ENCODE results near the gene ASTN2. TPM values are rescaled to one million over a fixed set of nuclear protein-coding genes. Genes with fewer than 3 reads are reported as not detected.

ASTN2 gene
- polyA plus RNA-seq, 1 donor from 2014 or later: 6.8 TPM

GRCh38 chr9:116405321-116405720 lies 1009.5 kb downstream of the ASTN2 start:
- Histone ChIP-seq H2AFZ (ENCODE audit: low read depth, low read length) (no peak overlapping the region), H3K36me3 (ENCODE audit: insufficient read depth, low read length) (no peaks in the 10 kb centered on the region), H3K27me3 (ENCODE audit: insufficient read depth, low read depth, low read length) (no peaks in the 10 kb centered on the region), H4K20me1 (ENCODE audit: insufficient read depth) (no peaks in the 10 kb centered on the region), H3K27ac (ENCODE audit: low read length) (no peak overlapping the region), H3K9ac (ENCODE audit: low read length) (no peak overlapping the region), H3K4me2 (ENCODE audit: low read length) (no peak overlapping the region), H3K9me3 (ENCODE audit: low read length) (no peaks in the 10 kb centered on the region), H3K4me3 (ENCODE audit: low read length) (no peak overlapping the region), H3K9me2 (ENCODE audit: insufficient read depth, low read length) (no peaks in the 10 kb centered on the region), H3F3A (ENCODE audit: insufficient read depth, low read length, poor library complexity, severe bottlenecking) (no peaks in the 10 kb centered on the region), H3K79me2 (replicated peaks; ENCODE audit: insufficient read depth, low read length) (no peaks in the 10 kb centered on the region)
- TF ChIP-seq EP300 (conservative IDR thresholded peaks at IDR 0.05; ENCODE audit: poor library complexity, severe bottlenecking): no peak
- TF ChIP-seq EZH2 (IDR thresholded peaks at IDR 0.05; ENCODE audit: borderline replicate concordance, insufficient read depth, low read length, poor library complexity, severe bottlenecking): no peak
- no peak for TF ChIP-seq SMC3 (conservative IDR thresholded peaks at IDR 0.05; ENCODE audit: poor library complexity)
- TF ChIP-seq TAF1 (IDR thresholded peaks at IDR 0.05; ENCODE audit: low read depth): no peak
- no peak for TF ChIP-seq POLR2AphosphoS5 (IDR thresholded peaks at IDR 0.05)
- no peak for TF ChIP-seq RAD21 (conservative IDR thresholded peaks at IDR 0.05)
- no peak for TF ChIP-seq REST (IDR thresholded peaks at IDR 0.05; ENCODE audit: borderline replicate concordance)
- no peak for TF ChIP-seq CTCF (IDR thresholded peaks at IDR 0.05; ENCODE audit: poor library complexity, severe bottlenecking)
- TF ChIP-seq MXI1 (conservative IDR thresholded peaks at IDR 0.05; ENCODE audit: poor library complexity, severe bottlenecking): no peak

- no peak overlapping the region for H3K9ac ChIP-seq (ENCODE audit: low read length)
- no peak for TF ChIP-seq MXI1 (conservative IDR thresholded peaks at IDR 0.05; ENCODE audit: poor library complexity, severe bottlenecking)
- TF ChIP-seq EZH2 (IDR thresholded peaks at IDR 0.05; ENCODE audit: borderline replicate concordance, insufficient read depth, low read length, poor library complexity, severe bottlenecking): no peak
- TF ChIP-seq SMC3 (conservative IDR thresholded peaks at IDR 0.05; ENCODE audit: poor library complexity): no peak
- no peak for TF ChIP-seq CTCF (IDR thresholded peaks at IDR 0.05; ENCODE audit: poor library complexity, severe bottlenecking)
- TF ChIP-seq REST (IDR thresholded peaks at IDR 0.05; ENCODE audit: borderline replicate concordance): no peak
- no peak for TF ChIP-seq EP300 (conservative IDR thresholded peaks at IDR 0.05; ENCODE audit: poor library complexity, severe bottlenecking)
- TF ChIP-seq POLR2AphosphoS5 (IDR thresholded peaks at IDR 0.05): no peak
- TF ChIP-seq TAF1 (IDR thresholded peaks at IDR 0.05; ENCODE audit: low read depth): no peak
- H3K79me2 ChIP-seq (replicated peaks; ENCODE audit: insufficient read depth, low read length): no peaks in the 10 kb centered on the region
- H3K27me3 ChIP-seq (ENCODE audit: insufficient read depth, low read depth, low read length): no peaks in the 10 kb centered on the region
- no peak overlapping the region for H2AFZ ChIP-seq (ENCODE audit: low read depth, low read length)
- H3K4me2 ChIP-seq (ENCODE audit: low read length): no peak overlapping the region
- H3F3A ChIP-seq (ENCODE audit: insufficient read depth, low read length, poor library complexity, severe bottlenecking): no peaks in the 10 kb centered on the region
- no peak overlapping the region for H3K27ac ChIP-seq (ENCODE audit: low read length)
- no peaks in the 10 kb centered on the region for H3K9me2 ChIP-seq (ENCODE audit: insufficient read depth, low read length)
- H4K20me1 ChIP-seq (ENCODE audit: insufficient read depth): no peaks in the 10 kb centered on the region
- no peak overlapping the region for H3K4me3 ChIP-seq (ENCODE audit: low read length)
- no peaks in the 10 kb centered on the region for H3K36me3 ChIP-seq (ENCODE audit: insufficient read depth, low read length)
- no peaks in the 10 kb centered on the region for H3K9me3 ChIP-seq (ENCODE audit: low read length)
Observed at GRCh38 chr9:116404228-116404627, 1010.6 kb downstream of the ASTN2 start.
